Fibroblast of lung (primary cell): Measurements from ENCODE around the gene CSNK2B. TPM values are rescaled to one million over a fixed set of nuclear protein-coding genes. Genes with fewer than 3 reads are reported as not detected.

ENCODE experiments used
- DNase-seq, 2 donors: peaks; one replicate each; pipeline versions ENCODE4 v3.0.0 to v3.0.0-alpha.2; 2010; ENCODE audit warnings: low read depth in 2 of 2
- H2AFZ ChIP-seq: 2 replicates; pipeline ENCODE4 v1.5.1; 2012; ENCODE audit warnings: low read length, control low read depth, inconsistent platforms
- H3K27ac ChIP-seq: 2 replicates; pipeline ENCODE4 v1.5.1; 2011; ENCODE audit warnings: low read length, control low read depth; ENCODE audit not compliant: insufficient read depth
- H3K27me3 ChIP-seq: 2 replicates; pipeline ENCODE4 v1.5.1; 2011; ENCODE audit warnings: mild to moderate bottlenecking, low read length; ENCODE audit not compliant: control insufficient read depth, insufficient read depth
- H3K36me3 ChIP-seq: 2 replicates; pipeline ENCODE4 v1.5.1; 2011; ENCODE audit warnings: low read length; ENCODE audit not compliant: control insufficient read depth, insufficient read depth
- H3K4me1 ChIP-seq: 2 replicates; pipeline ENCODE4 v1.5.1; 2011; ENCODE audit warnings: low read length; ENCODE audit not compliant: control insufficient read depth, insufficient read depth; ENCODE audit errors: extremely low read depth
- H3K4me2 ChIP-seq: 2 replicates; pipeline ENCODE4 v1.5.1; 2011; ENCODE audit warnings: low read length, control low read depth; ENCODE audit not compliant: insufficient read depth; ENCODE audit errors: extremely low read depth
- H3K4me3 ChIP-seq, 4 experiments: fragments of 200-600 bp in 1 of 4; sonication (generic) in 1 of 4; replicated peaks in 1 of 4; 2 replicates each; pipeline ENCODE4 v1.5.1; 2011 to 2016; ENCODE audit warnings: low read length in 4 of 4, low read depth in 3 of 4, mild to moderate bottlenecking in 3 of 4, control low read depth in 2 of 4, inconsistent platforms in 1 of 4, mixed read lengths in 1 of 4; ENCODE audit not compliant: insufficient read depth in 1 of 4; ENCODE audit errors: control extremely low read depth in 1 of 4
- H3K79me2 ChIP-seq: 2 replicates; pipeline ENCODE4 v1.5.1; 2012; ENCODE audit warnings: mild to moderate bottlenecking, low read length, inconsistent platforms; ENCODE audit not compliant: control insufficient read depth, insufficient read depth
- H3K9ac ChIP-seq: 2 replicates; pipeline ENCODE4 v1.5.1; 2011; ENCODE audit warnings: mild to moderate bottlenecking, low read length, control low read depth; ENCODE audit not compliant: insufficient read depth
- H3K9me3 ChIP-seq: 2 replicates; pipeline ENCODE4 v1.5.1; 2012; ENCODE audit warnings: low read depth, low read length; ENCODE audit not compliant: control insufficient read depth, insufficient read depth
- H4K20me1 ChIP-seq: 2 replicates; pipeline ENCODE4 v1.5.1; 2011; ENCODE audit warnings: low read length; ENCODE audit not compliant: control insufficient read depth, insufficient read depth; ENCODE audit errors: extremely low read depth
- EZH2 ChIP-seq: IDR thresholded peaks from 2 replicates; pipeline ENCODE4 v1.5.1; 2012; ENCODE audit warnings: low read length, control low read depth, mild to moderate bottlenecking; ENCODE audit errors: missing control alignments
- polyA plus RNA-seq, 2 donors: library from polyadenylated mRNA; depleted of rRNA in 1 of 2; stranded (reverse) in 1 of 2; unstranded in 1 of 2; fragments of >200 nt; gene quantifications; 2 replicates each; pipeline ENCODE4 v1.2.1, GENCODE V29; 2011 to 2012; ENCODE audit warnings: missing spikeins in 1 of 2
- total RNA-seq: library from RNA; depleted of rRNA; stranded (reverse); fragments of >200 nt; gene quantifications from 2 replicates; pipeline ENCODE4 v1.2.1, GENCODE V29; 2014
- TF ChIP-seq, protein P1 (sequence below), 2 donors: IDR thresholded peaks in 1 of 2; conservative IDR thresholded peaks in 1 of 2; 1 replicate in 1 of 2; 2 replicates in 1 of 2; pipeline ENCODE4 v1.5.1; 2011 to 2012; ENCODE audit warnings: low read length in 2 of 2, control low read depth in 1 of 2, inconsistent platforms in 1 of 2, low read depth in 1 of 2, mild to moderate bottlenecking in 1 of 2

CSNK2B gene
- total and polyA plus RNA-seq, 2 donors (not counting 1 experiment from before 2014, with no cell fraction given): 67.2 to 84.9 TPM

DNA sequence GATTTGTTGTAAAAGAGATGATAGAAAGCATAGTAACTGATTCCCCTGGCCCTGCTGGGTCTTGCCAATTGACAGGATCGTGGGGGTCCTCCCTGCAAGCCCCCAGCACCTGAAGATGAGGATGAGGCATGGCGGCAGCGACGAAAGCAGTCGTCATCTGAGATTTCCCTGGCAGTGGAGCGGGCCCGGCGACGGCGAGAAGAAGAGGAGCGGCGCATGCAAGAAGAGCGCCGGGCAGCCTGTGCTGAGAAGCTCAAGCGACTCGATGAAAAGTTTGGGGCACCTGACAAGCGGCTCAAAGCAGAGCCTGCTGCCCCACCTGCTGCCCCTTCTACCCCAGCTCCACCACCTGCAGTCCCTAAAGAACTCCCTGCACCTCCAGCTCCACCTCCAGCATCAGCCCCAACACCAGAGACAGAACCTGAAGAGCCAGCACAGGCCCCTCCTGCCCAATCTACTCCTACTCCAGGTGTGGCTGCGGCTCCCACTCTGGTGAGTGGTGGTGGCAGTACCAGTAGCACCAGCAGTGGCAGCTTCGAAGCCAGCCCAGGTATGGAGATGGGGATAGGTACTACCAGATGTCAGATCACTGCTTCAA, 38.1 kb upstream of the CSNK2B start:
- DNase-seq: no peak
- TF ChIP-seq EZH2: no peak
- TF ChIP-seq, protein P1, sequence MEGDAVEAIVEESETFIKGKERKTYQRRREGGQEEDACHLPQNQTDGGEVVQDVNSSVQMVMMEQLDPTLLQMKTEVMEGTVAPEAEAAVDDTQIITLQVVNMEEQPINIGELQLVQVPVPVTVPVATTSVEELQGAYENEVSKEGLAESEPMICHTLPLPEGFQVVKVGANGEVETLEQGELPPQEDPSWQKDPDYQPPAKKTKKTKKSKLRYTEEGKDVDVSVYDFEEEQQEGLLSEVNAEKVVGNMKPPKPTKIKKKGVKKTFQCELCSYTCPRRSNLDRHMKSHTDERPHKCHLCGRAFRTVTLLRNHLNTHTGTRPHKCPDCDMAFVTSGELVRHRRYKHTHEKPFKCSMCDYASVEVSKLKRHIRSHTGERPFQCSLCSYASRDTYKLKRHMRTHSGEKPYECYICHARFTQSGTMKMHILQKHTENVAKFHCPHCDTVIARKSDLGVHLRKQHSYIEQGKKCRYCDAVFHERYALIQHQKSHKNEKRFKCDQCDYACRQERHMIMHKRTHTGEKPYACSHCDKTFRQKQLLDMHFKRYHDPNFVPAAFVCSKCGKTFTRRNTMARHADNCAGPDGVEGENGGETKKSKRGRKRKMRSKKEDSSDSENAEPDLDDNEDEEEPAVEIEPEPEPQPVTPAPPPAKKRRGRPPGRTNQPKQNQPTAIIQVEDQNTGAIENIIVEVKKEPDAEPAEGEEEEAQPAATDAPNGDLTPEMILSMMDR (conservative IDR thresholded peaks at IDR 0.05 in 1 of 2, IDR thresholded peaks at IDR 0.05 in 1 of 2; ENCODE audit: low read depth in 1 of 2, low read length in 2 of 2): no peak
- Histone ChIP-seq H3K9ac (no peak overlapping the region), H3K9me3 (no peaks in the 10 kb centered on the region), H4K20me1 (no peaks in the 10 kb centered on the region), H2AFZ (no peak overlapping the region), H3K27me3 (no peaks in the 10 kb centered on the region), H3K4me1 (no peaks in the 10 kb centered on the region), H3K4me3 (no peak overlapping the region), H3K4me2 (no peak overlapping the region), H3K36me3 (peaks cover 63% of the 10 kb centered on the region), H3K27ac (no peak overlapping the region), H3K79me2 (peaks cover 47% of the 10 kb centered on the region)

DNA sequence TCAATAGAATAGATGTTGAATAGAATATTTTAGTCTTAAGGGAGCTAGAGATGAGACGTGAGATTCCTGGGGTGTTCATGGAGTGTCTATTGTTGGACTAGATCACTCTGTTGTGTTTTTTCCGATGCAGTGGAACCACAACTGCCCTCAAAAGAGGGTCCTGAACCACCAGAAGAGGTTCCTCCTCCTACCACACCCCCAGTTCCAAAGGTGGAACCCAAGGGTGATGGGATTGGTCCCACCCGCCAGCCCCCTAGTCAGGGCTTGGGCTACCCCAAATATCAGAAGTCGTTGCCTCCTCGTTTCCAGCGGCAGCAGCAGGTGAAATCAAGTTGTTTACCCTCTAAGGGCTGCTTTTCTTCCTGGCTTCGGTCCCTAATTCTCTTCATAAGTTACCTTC, 36.9 kb upstream of the CSNK2B start:
- Histone ChIP-seq H4K20me1 (no peaks in the 10 kb centered on the region), H3K9ac (no peak overlapping the region), H3K27me3 (no peaks in the 10 kb centered on the region), H3K4me2 (no peak overlapping the region), H3K4me3 (no peak overlapping the region), H3K9me3 (no peaks in the 10 kb centered on the region), H2AFZ (no peak overlapping the region), H3K27ac (no peak overlapping the region), H3K79me2 (peaks cover 38% of the 10 kb centered on the region), H3K36me3 (peaks cover 64% of the 10 kb centered on the region), H3K4me1 (peaks cover 2% of the 10 kb centered on the region)
- TF ChIP-seq, protein P1 (conservative IDR thresholded peaks at IDR 0.05 in 1 of 2, IDR thresholded peaks at IDR 0.05 in 1 of 2; ENCODE audit: low read depth in 1 of 2, low read length in 2 of 2): no peak
- no peak for TF ChIP-seq EZH2
- DNase-seq: no peak

DNA sequence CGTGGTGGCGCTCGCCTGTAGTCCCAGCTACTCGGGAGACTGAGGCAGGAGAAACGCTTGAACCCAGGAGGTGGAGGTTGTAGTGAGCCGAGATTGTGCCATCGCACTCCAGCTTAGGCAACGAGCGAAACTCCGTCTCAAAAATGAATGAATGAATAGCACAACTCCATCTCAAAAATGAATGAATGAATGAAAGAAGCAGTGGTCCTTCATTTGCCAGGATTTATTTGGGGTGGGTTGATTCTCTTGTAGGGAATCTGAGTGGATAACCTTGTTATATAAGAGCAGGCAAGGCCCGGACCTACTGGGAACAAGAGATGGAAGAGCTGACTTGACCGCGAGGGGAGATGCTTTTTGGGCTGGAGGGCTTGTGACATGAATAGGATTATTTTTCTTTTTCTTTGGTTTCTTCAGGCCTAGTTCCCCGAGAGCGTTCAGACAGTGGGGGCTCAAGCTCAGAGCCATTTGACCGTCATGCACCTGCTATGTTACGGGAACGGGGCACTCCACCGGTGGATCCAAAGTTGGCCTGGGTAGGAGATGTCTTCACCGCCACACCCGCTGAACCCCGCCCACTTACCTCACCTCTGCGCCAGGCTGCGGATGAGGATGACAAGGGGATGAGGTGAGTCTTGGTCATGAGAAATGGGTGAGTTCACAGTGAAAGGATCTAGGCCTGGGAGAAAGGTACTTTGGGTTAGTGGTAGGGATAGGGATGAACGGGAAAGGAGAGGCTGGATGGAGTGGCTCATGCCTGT, 35.5 kb upstream of the CSNK2B start:
- no peaks in the 10 kb centered on the region for H4K20me1 ChIP-seq
- H3K27ac ChIP-seq: no peak overlapping the region
- no peak overlapping the region for H3K4me2 ChIP-seq
- H3K4me1 ChIP-seq: peaks cover 2% of the 10 kb centered on the region
- no peaks in the 10 kb centered on the region for H3K27me3 ChIP-seq
- no peak overlapping the region for H2AFZ ChIP-seq
- peaks cover 66% of the 10 kb centered on the region for H3K36me3 ChIP-seq
- TF ChIP-seq, protein P1 (conservative IDR thresholded peaks at IDR 0.05 in 1 of 2, IDR thresholded peaks at IDR 0.05 in 1 of 2; ENCODE audit: low read depth in 1 of 2, low read length in 2 of 2): no peak
- TF ChIP-seq EZH2: no peak
- peaks cover 28% of the 10 kb centered on the region for H3K79me2 ChIP-seq
- no peaks in the 10 kb centered on the region for H3K9me3 ChIP-seq
- H3K4me3 ChIP-seq: no peak overlapping the region
- no peak overlapping the region for H3K9ac ChIP-seq
- DNase-seq: no peak
